ENCODE data around the gene CPNE5. TPM values are rescaled to one million over a fixed set of nuclear protein-coding genes. Genes with fewer than 3 reads are reported as not detected.

CPNE5 gene
- polyA plus RNA-seq, 1 donor (not counting 4 experiments of a cell fraction or from before 2014, with no cell fraction given): 0.05 TPM

DNA sequence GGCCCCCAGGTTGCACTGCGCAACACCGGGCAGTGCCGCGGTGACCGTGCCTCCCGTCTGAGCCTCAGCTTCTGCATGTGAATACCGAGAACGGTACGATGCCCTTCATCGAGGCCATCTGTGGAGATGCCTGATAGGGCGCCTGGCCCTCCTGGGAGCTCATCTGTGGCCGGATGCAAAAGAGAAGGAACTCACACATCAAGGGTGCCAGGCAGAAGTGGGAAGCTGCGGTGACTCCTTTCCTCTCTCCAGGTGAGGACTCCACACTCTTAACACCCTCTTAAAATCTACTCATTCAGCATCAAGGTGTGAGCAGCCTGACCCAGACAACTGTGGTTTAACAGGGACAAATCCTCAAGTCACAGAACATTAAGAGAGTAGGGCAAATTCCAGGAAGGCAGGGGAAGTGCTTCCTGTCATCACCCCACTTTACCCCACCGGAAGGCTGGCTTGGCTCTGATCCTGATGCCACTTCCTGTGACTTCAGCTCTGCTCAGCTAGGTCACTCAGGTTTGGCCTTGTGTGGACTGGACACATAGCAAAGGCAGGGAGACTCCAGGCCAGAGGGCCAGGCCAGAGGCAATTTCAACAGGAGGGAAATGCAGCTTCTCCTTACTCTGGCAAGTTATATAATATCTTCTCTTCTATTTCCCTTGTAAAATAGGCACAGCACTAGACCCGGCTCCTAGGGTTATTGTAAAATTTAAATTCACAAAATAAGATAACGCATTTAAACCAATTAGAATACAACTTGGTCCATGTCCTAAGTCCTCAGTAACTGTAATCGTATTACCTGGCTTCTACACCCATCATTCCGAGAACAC, 69.4 kb downstream of the CPNE5 start:
- peak overlapping the region; percentile 66 for H2AFZ ChIP-seq (ENCODE audit: control insufficient read depth, low read length)
- no peak overlapping the region for H3K4me3 ChIP-seq (ENCODE audit: control insufficient read depth in 2 of 3, extremely low read depth in 1 of 3, insufficient read depth in 2 of 3, low read depth in 1 of 3, low read length in 3 of 3)
- H3K4me2 ChIP-seq (ENCODE audit: control insufficient read depth, extremely low read depth, insufficient read depth, low read depth, low read length): peak overlapping the region; percentile 51
- no peaks in the 10 kb centered on the region for H4K20me1 ChIP-seq (ENCODE audit: control insufficient read depth, extremely low read depth, insufficient read depth, low read length)
- H3K27ac ChIP-seq (ENCODE audit: control insufficient read depth, insufficient read depth, low read length): no peak overlapping the region
- H3K27me3 ChIP-seq (ENCODE audit: control insufficient read depth, extremely low read depth, insufficient read depth, low read length): no peaks in the 10 kb centered on the region
- FAIRE-seq (peak; percentile 79), DNase-seq (ENCODE audit: low read depth, low spot score) (no peak)
- no peaks in the 10 kb centered on the region for H3K36me3 ChIP-seq (ENCODE audit: control insufficient read depth in 2 of 2, extremely low read depth in 1 of 2, insufficient read depth in 2 of 2, low read length in 2 of 2)
- no peak for TF ChIP-seq EZH2 (IDR thresholded peaks at IDR 0.05; ENCODE audit: low read length)
- TF ChIP-seq, protein P1, sequence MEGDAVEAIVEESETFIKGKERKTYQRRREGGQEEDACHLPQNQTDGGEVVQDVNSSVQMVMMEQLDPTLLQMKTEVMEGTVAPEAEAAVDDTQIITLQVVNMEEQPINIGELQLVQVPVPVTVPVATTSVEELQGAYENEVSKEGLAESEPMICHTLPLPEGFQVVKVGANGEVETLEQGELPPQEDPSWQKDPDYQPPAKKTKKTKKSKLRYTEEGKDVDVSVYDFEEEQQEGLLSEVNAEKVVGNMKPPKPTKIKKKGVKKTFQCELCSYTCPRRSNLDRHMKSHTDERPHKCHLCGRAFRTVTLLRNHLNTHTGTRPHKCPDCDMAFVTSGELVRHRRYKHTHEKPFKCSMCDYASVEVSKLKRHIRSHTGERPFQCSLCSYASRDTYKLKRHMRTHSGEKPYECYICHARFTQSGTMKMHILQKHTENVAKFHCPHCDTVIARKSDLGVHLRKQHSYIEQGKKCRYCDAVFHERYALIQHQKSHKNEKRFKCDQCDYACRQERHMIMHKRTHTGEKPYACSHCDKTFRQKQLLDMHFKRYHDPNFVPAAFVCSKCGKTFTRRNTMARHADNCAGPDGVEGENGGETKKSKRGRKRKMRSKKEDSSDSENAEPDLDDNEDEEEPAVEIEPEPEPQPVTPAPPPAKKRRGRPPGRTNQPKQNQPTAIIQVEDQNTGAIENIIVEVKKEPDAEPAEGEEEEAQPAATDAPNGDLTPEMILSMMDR (optimal IDR thresholded peaks at IDR 0.05 in 1 of 3, IDR thresholded peaks at IDR 0.05 in 1 of 3, conservative IDR thresholded peaks at IDR 0.05 in 1 of 3; ENCODE audit: extremely low read depth in 1 of 3, insufficient read depth in 2 of 3, low read length in 3 of 3): no peak
- H3K9me3 ChIP-seq (ENCODE audit: control insufficient read depth, low read depth, low read length): no peaks in the 10 kb centered on the region
- H3K9me1 ChIP-seq (ENCODE audit: control insufficient read depth, extremely low read depth, insufficient read depth, low read length): no peaks in the 10 kb centered on the region
- peaks cover 15% of the 10 kb centered on the region for H3K4me1 ChIP-seq (ENCODE audit: control insufficient read depth, extremely low read depth, insufficient read depth, low read length)
- H3K9ac ChIP-seq (ENCODE audit: control insufficient read depth, extremely low read depth, insufficient read depth, low read length): no peak overlapping the region
- no peaks in the 10 kb centered on the region for H3K79me2 ChIP-seq (ENCODE audit: control insufficient read depth, insufficient read depth, low read length)
- dilution Hi-C loops (cut with MboI; ENCODE audit: extremely low pct_ligation_motif_present, low sequenced_read_pairs): no loop called here

DNA sequence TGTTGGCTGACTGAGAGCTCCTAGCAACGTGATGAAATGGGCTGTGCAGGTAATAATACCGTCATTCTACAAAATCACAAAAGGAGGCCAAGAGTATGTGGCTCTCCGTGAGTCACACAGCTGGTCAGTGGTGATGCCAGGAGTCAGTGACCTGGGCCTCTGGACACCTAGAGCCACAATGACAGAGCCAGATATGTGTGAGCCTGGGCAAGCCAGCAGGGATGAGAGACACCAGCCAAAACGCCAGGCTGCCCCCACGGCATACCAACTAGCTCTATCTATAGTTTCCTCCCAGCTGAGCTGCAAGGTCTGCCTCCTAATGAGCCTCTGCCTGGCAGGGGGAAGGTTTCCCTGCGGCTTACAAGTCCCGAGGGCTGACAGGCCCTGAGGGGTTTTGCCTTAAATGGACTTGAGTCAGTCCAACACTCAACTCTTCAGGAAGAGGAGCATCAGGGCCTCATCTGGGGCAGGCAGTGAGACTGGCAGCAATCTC, 70.0 kb downstream of the CPNE5 start:
- Histone ChIP-seq H3K79me2 (ENCODE audit: control insufficient read depth, insufficient read depth, low read length) (no peaks in the 10 kb centered on the region), H3K9me1 (ENCODE audit: control insufficient read depth, extremely low read depth, insufficient read depth, low read length) (no peaks in the 10 kb centered on the region), H2AFZ (ENCODE audit: control insufficient read depth, low read length) (no peak overlapping the region), H3K4me3 (ENCODE audit: control insufficient read depth in 2 of 3, extremely low read depth in 1 of 3, insufficient read depth in 2 of 3, low read depth in 1 of 3, low read length in 3 of 3) (no peak overlapping the region), H3K9ac (ENCODE audit: control insufficient read depth, extremely low read depth, insufficient read depth, low read length) (no peak overlapping the region), H3K36me3 (ENCODE audit: control insufficient read depth in 2 of 2, extremely low read depth in 1 of 2, insufficient read depth in 2 of 2, low read length in 2 of 2) (no peaks in the 10 kb centered on the region), H3K27ac (ENCODE audit: control insufficient read depth, insufficient read depth, low read length) (no peak overlapping the region), H4K20me1 (ENCODE audit: control insufficient read depth, extremely low read depth, insufficient read depth, low read length) (no peaks in the 10 kb centered on the region), H3K4me2 (ENCODE audit: control insufficient read depth, extremely low read depth, insufficient read depth, low read depth, low read length) (no peak overlapping the region), H3K4me1 (ENCODE audit: control insufficient read depth, extremely low read depth, insufficient read depth, low read length) (peaks cover 15% of the 10 kb centered on the region), H3K27me3 (ENCODE audit: control insufficient read depth, extremely low read depth, insufficient read depth, low read length) (no peaks in the 10 kb centered on the region), H3K9me3 (ENCODE audit: control insufficient read depth, low read depth, low read length) (no peaks in the 10 kb centered on the region)
- no peak for DNase-seq (ENCODE audit: low read depth, low spot score)
- no peak for FAIRE-seq
- dilution Hi-C loops (cut with MboI; ENCODE audit: extremely low pct_ligation_motif_present, low sequenced_read_pairs): no loop called here
- TF ChIP-seq, protein P1 (optimal IDR thresholded peaks at IDR 0.05 in 1 of 3, IDR thresholded peaks at IDR 0.05 in 1 of 3, conservative IDR thresholded peaks at IDR 0.05 in 1 of 3; ENCODE audit: extremely low read depth in 1 of 3, insufficient read depth in 2 of 3, low read length in 3 of 3): no peak
- no peak for TF ChIP-seq EZH2 (IDR thresholded peaks at IDR 0.05; ENCODE audit: low read length)

Data from keratinocyte (primary cell).